GM12872 (cell line): ENCODE results near the gene ITPR1.

Experiments used
- TF ChIP-seq, protein P1 (sequence below): IDR thresholded peaks from 3 replicates; pipeline ENCODE4 v1.5.1; 2011; ENCODE audit warnings: low read depth, mild to moderate bottlenecking, low read length, moderate library complexity; ENCODE audit not compliant: insufficient read depth

The ITPR1 gene

DNA sequence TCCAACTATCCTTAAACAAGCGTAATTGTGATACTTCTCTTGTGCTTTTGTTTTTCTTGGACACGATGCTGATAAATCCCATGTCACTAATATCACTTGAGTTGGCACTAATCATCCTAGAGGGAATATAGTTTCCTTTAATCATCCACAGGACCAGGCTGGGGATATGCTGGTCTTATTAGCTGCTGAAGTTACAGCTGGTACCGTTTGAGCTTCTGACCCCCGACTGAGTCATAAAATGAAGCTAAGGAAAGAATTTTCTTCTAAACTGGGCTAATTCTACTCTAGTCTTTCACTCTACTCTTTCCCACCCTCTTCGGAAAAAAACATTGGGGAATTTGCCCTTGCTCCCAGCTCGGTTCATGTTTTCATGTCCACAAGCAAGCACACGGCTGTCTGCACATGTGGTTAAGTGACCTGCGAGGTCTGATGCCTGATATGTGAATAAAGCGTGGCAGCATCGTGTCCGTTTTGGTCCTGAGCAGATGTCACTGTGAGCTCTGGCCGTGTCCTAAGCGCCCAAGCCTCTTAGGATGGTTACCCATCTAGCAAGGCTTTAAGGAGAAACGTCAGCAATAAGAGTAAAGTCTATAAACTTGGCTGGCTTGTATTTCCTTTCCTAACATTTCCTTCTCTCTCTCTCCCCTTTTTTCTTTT is 223.7 kb downstream of the ITPR1 start:
- TF ChIP-seq, protein P1, sequence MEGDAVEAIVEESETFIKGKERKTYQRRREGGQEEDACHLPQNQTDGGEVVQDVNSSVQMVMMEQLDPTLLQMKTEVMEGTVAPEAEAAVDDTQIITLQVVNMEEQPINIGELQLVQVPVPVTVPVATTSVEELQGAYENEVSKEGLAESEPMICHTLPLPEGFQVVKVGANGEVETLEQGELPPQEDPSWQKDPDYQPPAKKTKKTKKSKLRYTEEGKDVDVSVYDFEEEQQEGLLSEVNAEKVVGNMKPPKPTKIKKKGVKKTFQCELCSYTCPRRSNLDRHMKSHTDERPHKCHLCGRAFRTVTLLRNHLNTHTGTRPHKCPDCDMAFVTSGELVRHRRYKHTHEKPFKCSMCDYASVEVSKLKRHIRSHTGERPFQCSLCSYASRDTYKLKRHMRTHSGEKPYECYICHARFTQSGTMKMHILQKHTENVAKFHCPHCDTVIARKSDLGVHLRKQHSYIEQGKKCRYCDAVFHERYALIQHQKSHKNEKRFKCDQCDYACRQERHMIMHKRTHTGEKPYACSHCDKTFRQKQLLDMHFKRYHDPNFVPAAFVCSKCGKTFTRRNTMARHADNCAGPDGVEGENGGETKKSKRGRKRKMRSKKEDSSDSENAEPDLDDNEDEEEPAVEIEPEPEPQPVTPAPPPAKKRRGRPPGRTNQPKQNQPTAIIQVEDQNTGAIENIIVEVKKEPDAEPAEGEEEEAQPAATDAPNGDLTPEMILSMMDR, result no peak

DNA sequence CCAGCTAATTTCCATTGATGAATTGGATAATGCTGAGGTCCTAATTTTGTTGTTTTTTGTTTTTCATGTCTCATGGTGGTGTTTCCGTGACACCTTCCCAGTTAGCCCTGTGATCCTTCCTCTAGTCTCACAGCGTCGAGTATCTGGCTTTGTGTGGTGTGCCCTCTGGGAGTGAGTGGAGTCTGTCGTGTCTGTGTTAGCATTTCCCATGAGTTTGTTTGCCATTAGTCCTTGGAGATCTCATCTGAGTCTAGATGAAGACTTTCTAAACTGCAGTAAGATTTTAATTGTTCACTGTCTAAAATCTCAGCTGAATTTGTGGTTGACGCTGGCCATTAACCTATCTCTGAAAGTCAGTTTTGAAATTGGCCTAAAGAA is 224.2 kb downstream of the ITPR1 start:
- TF ChIP-seq, protein P1, result no peak

DNA sequence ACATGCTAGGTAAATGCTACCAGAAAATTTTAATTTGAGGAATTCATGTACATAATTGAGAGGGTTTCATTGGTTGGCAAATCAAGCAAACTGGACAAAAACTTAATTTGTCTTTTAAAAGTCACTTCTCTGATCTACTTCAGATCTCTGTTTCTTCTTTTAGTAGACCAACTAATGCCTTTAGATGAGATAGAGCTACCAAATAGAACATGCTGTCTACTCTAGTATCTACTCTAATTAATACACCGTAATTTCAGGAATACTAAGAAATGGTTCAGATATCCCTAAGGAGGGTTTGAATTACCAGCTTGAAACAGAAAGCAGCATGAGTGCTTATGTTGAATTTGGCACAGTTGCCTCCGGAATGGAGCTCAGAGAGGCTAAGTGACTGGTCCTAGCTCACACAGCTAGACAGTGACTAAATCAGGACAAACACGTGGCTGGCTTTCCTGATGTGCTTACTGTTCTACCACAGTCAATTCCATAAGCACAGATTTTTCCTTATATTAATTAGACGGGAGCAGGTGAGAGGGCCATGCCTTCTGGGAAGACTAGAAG is 225.1 kb downstream of the ITPR1 start:
- TF ChIP-seq, protein P1, result no peak

DNA sequence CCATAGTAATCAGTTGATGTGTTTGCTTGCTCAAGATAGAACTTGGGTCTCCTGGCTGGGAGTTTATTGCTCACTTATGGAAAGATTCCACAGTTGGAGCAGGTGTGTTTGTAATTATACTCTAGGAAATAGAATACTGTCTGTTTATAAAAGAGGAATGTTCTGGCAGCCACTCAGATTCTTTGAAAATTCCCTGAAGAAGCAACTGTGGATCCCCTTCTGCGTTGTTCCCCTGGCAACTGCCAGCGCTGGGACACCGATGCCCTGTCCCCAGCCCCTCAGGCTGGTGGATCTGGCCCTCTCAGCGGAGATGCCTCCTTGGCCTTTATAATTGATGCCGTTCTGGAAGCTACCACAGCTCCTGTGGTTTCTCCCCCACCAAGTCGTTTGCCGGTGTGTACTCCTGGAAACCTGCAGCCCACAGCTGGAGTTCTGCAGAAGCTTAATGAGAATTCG is 225.9 kb downstream of the ITPR1 start:
- TF ChIP-seq, protein P1, result no peak

DNA sequence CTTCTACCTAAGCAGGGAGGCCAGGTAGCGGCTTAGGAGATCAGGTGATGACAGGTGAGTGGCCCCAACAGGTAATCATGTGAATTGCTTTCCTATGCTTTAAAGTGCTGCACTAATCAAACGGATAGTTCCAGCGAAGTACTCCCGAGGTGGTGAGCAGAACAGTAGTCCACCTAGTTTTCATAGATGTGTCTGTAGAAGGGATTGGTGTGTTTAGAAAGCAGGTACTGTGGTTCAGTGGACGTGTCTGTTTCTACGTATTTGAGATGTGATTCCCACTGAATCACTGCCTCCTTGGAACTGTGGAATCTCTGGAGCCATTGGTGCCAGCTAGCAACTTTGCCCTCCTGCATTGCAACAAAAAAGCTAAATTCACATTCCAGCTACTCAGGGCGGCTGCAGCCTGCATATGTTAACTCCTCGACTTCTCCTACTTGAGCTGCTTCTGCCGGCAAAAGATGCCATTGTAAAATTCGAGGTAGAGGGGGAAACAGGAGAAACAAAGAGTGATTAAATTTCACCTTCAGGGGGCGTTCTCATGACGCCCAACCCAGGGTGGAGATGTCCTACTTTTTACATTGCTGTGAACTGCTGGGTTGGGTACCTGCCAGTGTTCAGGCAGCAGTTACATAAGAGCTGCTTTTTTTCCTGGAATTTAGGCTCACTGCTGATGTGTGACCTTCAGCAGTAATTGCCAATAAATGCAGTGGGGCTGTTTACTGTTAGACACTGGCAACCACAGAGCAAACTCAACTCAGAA is 227.3 kb downstream of the ITPR1 start:
- TF ChIP-seq, protein P1, result no peak; the same call in 2 of the 3 replicates

DNA sequence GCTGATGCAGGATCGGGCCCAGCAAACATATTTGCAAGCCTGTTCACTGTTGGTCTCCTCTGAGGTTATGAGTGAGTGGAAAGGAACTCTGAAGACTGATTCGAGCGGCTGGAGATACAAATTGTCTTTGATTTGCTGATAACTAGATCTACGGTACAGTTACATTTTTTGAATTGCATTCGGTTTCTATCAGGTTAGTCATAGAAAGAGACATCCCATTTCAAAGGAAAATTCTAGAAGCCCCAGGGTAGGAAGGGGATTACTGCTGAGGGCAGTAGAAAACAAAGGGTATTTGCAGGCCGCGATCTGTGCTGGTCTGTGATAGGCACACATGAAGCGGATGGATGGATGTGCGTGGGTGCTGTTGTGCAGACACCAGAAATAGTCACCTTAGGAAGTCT is 228.4 kb downstream of the ITPR1 start:
- TF ChIP-seq, protein P1, result no peak

DNA sequence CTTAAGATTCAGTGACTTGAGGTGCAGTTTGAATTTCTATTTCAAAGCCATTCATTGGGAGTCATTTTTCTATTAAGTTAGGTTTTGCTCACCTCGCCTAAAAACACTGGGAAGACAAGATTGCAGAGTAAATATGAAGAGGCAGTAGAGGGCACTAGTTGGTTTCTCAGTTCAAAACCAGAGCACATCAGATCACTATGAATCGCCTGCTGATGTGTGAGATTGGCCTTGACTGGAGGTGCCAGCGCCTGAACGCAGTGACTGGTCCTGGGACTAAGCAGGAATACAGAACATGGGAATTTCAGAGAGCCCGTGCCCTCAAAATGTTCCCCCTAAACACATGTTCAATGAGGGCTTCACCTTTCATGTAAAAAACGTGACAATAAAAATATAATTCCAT is 229.0 kb downstream of the ITPR1 start:
- TF ChIP-seq, protein P1, result peak; percentile 51; the same call in 2 of the 3 replicates
